HepG2 (cell line): ENCODE measurements around the gene GNG3. TPM values are rescaled to one million over a fixed set of nuclear protein-coding genes. Genes with fewer than 3 reads are reported as not detected.

Experiments
- BRCA1 ChIP-seq: sonication (generic); formaldehyde crosslinking; IDR thresholded peaks from 2 replicates; pipeline ENCODE4 v1.4.0; 2020; ENCODE audit warnings: missing genetic modification reagents
- HIVEP1 ChIP-seq: sonication (generic); formaldehyde crosslinking; IDR thresholded peaks from 2 replicates; pipeline ENCODE4 v1.4.0; 2020; ENCODE audit warnings: mild to moderate bottlenecking, missing genetic modification reagents
- KLF9 ChIP-seq: IDR thresholded peaks from 2 replicates; pipeline ENCODE4 v1.6.1; 2016; ENCODE audit warnings: low read depth
- PITX1 ChIP-seq: sonication (generic); formaldehyde crosslinking; IDR thresholded peaks from 2 replicates; pipeline ENCODE4 v1.5.1; 2020; ENCODE audit warnings: mild to moderate bottlenecking, missing genetic modification reagents
- ZMYM2 ChIP-seq: sonication (generic); formaldehyde crosslinking; IDR thresholded peaks from 2 replicates; pipeline ENCODE4 v1.8.0; 2022; ENCODE audit warnings: mild to moderate bottlenecking, missing genetic modification reagents
- ZNF501 ChIP-seq: sonication (generic); formaldehyde crosslinking; IDR thresholded peaks from 2 replicates; pipeline ENCODE4 v1.5.1; 2020; ENCODE audit warnings: mild to moderate bottlenecking, moderate library complexity, missing genetic modification reagents
- polyA plus RNA-seq, 8 experiments: library from polyadenylated mRNA; depleted of rRNA in 3 of 8; stranded (reverse) in 7 of 8; unstranded in 1 of 8; fragments of >200 nt; fragmentation: Illumina TruSeq in 4 of 8; extraction: Trizol in 4 of 8; gene quantifications; 2 replicates each; pipeline versions ENCODE4 v1.2.1 to v1.2.3, GENCODE V29; 2011 to 2016; ENCODE audit warnings: low read depth in 4 of 8, missing spikeins in 1 of 8, mixed read lengths in 1 of 8; ENCODE audit not compliant: insufficient read depth in 1 of 8
- total RNA-seq, 5 experiments: library from RNA; depleted of rRNA; stranded (reverse); fragments of >200 nt; fragmentation: Illumina TruSeq; extraction: Trizol; gene quantifications; 2 replicates each; pipeline ENCODE4 v1.2.3, GENCODE V29; 2016; ENCODE audit warnings: low read depth in 1 of 5
- TF ChIP-seq, protein P1 (sequence below): sonication (generic); formaldehyde crosslinking; conservative IDR thresholded peaks from 2 replicates; pipeline ENCODE4 v1.8.0; 2022; ENCODE audit warnings: mild to moderate bottlenecking, moderate library complexity, missing genetic modification reagents
- TF ChIP-seq, protein P2 (sequence below): sonication (generic); formaldehyde crosslinking; IDR thresholded peaks from 2 replicates; pipeline ENCODE4 v1.8.0; 2022; ENCODE audit warnings: low read depth, missing genetic modification reagents
- TF ChIP-seq, protein P3 (sequence below): IDR thresholded peaks from 2 replicates; pipeline ENCODE4 v1.6.1; 2012; ENCODE audit warnings: low read length, improper control_type of control experiment
- TF ChIP-seq, protein P4 (sequence below): sonication (generic); formaldehyde crosslinking; IDR thresholded peaks from 2 replicates; pipeline ENCODE4 v1.4.0; 2020; ENCODE audit warnings: missing genetic modification reagents, borderline replicate concordance
- TF ChIP-seq, protein P5 (sequence below): sonication (generic); formaldehyde crosslinking; IDR thresholded peaks from 2 replicates; pipeline ENCODE4 v1.8.0; 2022; ENCODE audit warnings: missing genetic modification reagents, mild to moderate bottlenecking, borderline replicate concordance
- TF ChIP-seq, protein P6 (sequence below): IDR thresholded peaks from 2 replicates; pipeline ENCODE4 v1.6.1; 2016; ENCODE audit warnings: missing biosample characterization, missing genetic modification reagents, low read depth

The GNG3 gene
- total and polyA plus RNA-seq, 2 of the 13 experiments (the other 11 are each of a cell fraction or from before 2014, with no cell fraction given), result not detected

DNA sequence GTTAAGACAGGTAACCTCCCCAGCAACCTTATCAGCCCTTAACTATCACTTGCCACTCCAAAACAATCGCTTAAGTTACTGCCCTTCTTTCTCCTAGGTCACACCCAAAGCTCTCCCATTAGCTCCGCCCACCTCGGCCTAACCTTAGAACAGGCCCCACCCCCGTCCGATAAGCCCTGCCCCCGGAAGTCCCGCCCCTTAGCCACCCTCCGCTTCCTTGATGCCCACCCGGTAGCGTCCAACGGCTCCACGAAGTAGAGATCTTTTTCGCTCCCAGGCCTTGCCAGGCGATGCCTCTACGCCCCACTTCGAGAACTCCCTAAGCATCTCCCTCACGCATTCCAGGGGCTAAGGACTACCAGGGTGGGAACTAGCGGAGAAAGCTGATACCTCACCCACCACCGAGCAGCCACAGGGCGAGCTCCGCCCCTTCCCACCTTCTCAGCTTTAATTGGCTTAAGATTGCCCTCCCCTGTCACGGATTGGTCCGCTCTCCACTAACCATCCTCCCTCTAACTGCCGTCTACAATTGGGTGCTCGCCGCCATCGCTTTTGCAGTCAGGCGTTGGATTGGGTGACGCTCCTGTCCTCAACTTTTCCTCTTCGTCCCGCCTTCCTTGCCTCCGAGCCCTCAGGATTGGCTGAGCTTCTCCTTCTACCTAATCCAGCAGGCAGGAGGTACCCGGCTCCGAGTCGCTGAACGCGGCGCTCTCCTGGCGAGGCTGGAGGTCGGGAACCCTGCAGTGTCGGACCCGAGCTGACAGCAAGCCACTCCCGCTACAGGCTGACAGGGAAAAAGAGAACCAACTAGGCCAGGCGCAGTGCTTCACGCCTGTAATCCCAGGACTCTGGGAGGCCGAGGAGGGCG, 46.5 kb downstream of the GNG3 start, which contains the start of gene ZBTB3 (continued):
- TF ChIP-seq HIVEP1 (CRISPR knock-in tag) (peak; percentile 17; the same call in 1 of the 2 replicates), ZNF501 (CRISPR knock-in tag) (peak; percentile 74), ZMYM2 (peak; percentile 81; the same call in 1 of the 2 replicates), PITX1 (CRISPR knock-in tag) (peak; percentile 54; the same call in 1 of the 2 replicates), BRCA1 (no peak), KLF9 (CRISPR knock-in tag) (0 out of 2 replicates have a peak, but pooled peaks have one; percentile 27)
- TF ChIP-seq, protein P1, sequence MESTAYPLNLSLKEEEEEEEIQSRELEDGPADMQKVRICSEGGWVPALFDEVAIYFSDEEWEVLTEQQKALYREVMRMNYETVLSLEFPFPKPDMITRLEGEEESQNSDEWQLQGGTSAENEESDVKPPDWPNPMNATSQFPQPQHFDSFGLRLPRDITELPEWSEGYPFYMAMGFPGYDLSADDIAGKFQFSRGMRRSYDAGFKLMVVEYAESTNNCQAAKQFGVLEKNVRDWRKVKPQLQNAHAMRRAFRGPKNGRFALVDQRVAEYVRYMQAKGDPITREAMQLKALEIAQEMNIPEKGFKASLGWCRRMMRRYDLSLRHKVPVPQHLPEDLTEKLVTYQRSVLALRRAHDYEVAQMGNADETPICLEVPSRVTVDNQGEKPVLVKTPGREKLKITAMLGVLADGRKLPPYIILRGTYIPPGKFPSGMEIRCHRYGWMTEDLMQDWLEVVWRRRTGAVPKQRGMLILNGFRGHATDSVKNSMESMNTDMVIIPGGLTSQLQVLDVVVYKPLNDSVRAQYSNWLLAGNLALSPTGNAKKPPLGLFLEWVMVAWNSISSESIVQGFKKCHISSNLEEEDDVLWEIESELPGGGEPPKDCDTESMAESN (CRISPR knock-in tag), result no peak
- TF ChIP-seq, protein P2, sequence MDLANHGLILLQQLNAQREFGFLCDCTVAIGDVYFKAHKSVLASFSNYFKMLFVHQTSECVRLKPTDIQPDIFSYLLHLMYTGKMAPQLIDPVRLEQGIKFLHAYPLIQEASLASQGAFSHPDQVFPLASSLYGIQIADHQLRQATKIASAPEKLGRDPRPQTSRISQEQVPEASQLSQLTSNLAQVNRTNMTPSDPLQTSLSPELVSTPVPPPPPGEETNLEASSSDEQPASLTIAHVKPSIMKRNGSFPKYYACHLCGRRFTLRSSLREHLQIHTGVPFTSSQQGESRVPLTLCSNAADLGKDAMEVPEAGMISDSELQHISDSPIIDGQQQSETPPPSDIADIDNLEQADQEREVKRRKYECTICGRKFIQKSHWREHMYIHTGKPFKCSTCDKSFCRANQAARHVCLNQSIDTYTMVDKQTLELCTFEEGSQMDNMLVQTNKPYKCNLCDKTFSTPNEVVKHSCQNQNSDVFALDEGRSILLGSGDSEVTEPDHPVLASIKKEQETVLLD, result 0 out of 2 replicates have a peak, but pooled peaks have one; percentile 26
- TF ChIP-seq, protein P3, sequence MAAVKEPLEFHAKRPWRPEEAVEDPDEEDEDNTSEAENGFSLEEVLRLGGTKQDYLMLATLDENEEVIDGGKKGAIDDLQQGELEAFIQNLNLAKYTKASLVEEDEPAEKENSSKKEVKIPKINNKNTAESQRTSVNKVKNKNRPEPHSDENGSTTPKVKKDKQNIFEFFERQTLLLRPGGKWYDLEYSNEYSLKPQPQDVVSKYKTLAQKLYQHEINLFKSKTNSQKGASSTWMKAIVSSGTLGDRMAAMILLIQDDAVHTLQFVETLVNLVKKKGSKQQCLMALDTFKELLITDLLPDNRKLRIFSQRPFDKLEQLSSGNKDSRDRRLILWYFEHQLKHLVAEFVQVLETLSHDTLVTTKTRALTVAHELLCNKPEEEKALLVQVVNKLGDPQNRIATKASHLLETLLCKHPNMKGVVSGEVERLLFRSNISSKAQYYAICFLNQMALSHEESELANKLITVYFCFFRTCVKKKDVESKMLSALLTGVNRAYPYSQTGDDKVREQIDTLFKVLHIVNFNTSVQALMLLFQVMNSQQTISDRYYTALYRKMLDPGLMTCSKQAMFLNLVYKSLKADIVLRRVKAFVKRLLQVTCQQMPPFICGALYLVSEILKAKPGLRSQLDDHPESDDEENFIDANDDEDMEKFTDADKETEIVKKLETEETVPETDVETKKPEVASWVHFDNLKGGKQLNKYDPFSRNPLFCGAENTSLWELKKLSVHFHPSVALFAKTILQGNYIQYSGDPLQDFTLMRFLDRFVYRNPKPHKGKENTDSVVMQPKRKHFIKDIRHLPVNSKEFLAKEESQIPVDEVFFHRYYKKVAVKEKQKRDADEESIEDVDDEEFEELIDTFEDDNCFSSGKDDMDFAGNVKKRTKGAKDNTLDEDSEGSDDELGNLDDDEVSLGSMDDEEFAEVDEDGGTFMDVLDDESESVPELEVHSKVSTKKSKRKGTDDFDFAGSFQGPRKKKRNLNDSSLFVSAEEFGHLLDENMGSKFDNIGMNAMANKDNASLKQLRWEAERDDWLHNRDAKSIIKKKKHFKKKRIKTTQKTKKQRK, result peak; percentile 87
- TF ChIP-seq, protein P4, sequence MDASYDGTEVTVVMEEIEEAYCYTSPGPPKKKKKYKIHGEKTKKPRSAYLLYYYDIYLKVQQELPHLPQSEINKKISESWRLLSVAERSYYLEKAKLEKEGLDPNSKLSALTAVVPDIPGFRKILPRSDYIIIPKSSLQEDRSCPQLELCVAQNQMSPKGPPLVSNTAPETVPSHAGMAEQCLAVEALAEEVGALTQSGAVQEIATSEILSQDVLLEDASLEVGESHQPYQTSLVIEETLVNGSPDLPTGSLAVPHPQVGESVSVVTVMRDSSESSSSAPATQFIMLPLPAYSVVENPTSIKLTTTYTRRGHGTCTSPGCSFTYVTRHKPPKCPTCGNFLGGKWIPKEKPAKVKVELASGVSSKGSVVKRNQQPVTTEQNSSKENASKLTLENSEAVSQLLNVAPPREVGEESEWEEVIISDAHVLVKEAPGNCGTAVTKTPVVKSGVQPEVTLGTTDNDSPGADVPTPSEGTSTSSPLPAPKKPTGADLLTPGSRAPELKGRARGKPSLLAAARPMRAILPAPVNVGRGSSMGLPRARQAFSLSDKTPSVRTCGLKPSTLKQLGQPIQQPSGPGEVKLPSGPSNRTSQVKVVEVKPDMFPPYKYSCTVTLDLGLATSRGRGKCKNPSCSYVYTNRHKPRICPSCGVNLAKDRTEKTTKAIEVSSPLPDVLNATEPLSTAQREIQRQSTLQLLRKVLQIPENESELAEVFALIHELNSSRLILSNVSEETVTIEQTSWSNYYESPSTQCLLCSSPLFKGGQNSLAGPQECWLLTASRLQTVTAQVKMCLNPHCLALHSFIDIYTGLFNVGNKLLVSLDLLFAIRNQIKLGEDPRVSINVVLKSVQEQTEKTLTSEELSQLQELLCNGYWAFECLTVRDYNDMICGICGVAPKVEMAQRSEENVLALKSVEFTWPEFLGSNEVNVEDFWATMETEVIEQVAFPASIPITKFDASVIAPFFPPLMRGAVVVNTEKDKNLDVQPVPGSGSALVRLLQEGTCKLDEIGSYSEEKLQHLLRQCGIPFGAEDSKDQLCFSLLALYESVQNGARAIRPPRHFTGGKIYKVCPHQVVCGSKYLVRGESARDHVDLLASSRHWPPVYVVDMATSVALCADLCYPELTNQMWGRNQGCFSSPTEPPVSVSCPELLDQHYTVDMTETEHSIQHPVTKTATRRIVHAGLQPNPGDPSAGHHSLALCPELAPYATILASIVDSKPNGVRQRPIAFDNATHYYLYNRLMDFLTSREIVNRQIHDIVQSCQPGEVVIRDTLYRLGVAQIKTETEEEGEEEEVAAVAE (CRISPR knock-in tag), result 0 out of 2 replicates have a peak, but pooled peaks have one; percentile 38
- TF ChIP-seq, protein P5, sequence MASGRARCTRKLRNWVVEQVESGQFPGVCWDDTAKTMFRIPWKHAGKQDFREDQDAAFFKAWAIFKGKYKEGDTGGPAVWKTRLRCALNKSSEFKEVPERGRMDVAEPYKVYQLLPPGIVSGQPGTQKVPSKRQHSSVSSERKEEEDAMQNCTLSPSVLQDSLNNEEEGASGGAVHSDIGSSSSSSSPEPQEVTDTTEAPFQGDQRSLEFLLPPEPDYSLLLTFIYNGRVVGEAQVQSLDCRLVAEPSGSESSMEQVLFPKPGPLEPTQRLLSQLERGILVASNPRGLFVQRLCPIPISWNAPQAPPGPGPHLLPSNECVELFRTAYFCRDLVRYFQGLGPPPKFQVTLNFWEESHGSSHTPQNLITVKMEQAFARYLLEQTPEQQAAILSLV (CRISPR knock-in tag), result 0 out of 2 replicates have a peak, but pooled peaks have one; percentile 49
- TF ChIP-seq, protein P6, sequence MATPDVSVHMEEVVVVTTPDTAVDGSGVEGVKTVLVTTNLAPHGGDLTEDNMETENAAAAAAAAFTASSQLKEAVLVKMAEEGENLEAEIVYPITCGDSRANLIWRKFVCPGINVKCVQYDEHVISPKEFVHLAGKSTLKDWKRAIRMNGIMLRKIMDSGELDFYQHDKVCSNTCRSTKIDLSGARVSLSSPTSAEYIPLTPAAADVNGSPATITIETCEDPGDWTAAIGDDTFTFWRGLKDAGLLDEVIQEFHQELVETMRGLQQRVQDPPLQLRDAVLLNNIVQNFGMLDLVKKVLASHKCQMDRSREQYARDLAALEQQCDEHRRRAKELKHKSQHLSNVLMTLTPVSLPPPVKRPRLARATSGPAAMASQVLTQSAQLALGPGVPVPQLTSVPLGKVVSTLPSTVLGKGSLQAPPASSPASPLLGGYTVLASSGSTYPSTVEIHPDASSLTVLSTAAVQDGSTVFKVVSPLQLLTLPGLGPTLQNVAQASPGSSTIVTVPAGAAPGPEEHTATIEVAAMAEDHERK (CRISPR knock-in tag), result no peak
